Keratinocyte (primary cell): ENCODE measurements around the gene SCCPDH.

Source experiments
- CTCF ChIP-seq, 3 experiments: IDR thresholded peaks in 1 of 3; conservative IDR thresholded peaks in 1 of 3; optimal IDR thresholded peaks in 1 of 3; 2 replicates in 2 of 3; 3 replicates in 1 of 3; pipeline versions ENCODE3 to v1.5.1; 2011; ENCODE audit warnings: low read length in 3 of 3, mild to moderate bottlenecking in 3 of 3, moderate library complexity in 2 of 3, control low read depth in 1 of 3, inconsistent platforms in 1 of 3; ENCODE audit not compliant: insufficient read depth in 2 of 3; ENCODE audit errors: extremely low read depth in 1 of 3
- EZH2 ChIP-seq: IDR thresholded peaks from one replicate; pipeline ENCODE4 v1.6.1; 2012; ENCODE audit warnings: inconsistent platforms, mild to moderate bottlenecking, low read length, moderate library complexity

DNA sequence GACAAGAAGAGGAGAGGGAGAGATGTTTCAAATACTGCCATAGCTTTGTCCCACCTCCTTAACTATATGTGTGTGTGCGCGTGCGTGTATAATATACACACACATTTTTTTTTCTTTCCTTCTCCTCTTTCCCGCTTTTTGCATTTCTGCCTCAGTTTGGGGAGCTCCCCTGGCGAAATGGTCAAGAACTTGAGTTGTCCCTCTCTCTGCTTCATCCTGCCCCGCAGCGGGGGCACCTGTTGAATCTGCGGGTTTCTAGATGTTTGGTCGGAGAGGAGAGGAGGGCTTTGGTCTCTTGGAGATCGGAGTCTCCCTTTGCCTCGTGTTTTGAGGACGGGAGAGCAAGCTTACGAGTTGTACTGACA is 504 bp downstream of the SCCPDH start:
- no peak for TF ChIP-seq CTCF (optimal IDR thresholded peaks at IDR 0.05 in 1 of 3, IDR thresholded peaks at IDR 0.05 in 1 of 3, conservative IDR thresholded peaks at IDR 0.05 in 1 of 3; ENCODE audit: extremely low read depth in 1 of 3, insufficient read depth in 2 of 3, low read length in 3 of 3)
- peak; percentile 25 for TF ChIP-seq EZH2
